ENCODE measurements around the gene SLC15A4.
A peak's percentile ranks its signal among the peaks of the same experiment; 100 is the strongest.

SLC15A4 gene

DNA sequence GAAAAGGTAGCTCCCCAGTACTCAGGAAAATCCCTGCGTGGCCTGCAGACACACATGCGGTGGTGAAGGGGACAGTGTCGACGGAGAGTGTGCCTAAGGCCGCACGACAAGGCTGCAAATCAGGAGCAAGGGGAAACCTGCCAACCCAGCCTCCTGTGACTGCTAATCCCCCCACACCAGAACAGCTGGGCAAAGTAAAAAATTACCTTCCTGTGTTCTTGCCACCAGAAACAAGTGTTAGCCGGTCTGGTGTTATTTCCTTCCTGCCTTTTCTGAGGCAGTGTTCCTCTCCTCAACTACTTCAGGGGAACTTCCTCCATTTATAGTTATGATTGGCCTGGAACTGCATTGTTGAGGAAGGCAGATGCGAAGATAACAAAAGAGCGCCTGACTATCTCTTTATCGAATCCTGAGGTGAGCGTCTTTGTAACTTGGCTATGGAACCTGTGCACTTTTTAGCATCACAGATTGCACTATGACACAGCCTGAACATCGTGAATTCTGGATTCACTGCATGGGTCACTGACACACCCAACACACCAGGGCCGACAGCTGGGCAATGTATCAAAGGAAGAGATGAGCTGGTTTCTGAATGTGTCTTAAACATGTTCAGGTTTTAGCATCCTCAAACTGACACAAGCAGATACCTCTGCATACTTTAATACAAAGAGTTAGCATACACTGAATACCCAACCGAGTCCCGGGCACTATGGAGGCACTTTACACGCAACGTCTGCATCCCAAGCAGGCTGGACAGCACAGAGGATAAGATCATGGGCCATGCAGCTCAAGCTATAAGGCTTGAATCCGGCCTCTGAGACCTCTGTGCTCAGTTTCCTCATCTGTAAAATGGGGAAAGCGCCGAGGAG lies 28.9 kb downstream of the SLC15A4 start:
- DNase-seq (ENCODE audit: low read depth), result no peak

DNA sequence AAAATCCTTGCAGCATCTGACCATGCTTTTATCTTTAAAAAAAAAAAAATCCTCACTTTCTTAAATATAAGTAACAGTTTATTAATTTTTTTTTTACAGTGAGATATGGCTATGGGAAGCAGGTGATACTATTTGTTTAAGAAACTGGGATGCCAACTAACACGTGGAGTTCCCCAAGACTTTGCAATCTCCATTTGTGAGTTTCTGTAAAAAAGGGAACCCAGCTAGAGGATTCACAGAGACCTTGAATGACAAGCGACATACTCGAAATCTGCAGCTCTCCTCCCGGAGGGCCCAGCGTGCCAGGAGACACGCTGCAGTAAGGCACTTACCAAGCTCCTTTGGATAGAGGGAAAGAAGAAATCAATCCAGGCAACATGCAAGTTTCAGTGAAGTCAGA lies 30.1 kb downstream of the SLC15A4 start:
- no peak for DNase-seq (ENCODE audit: low read depth)

DNA sequence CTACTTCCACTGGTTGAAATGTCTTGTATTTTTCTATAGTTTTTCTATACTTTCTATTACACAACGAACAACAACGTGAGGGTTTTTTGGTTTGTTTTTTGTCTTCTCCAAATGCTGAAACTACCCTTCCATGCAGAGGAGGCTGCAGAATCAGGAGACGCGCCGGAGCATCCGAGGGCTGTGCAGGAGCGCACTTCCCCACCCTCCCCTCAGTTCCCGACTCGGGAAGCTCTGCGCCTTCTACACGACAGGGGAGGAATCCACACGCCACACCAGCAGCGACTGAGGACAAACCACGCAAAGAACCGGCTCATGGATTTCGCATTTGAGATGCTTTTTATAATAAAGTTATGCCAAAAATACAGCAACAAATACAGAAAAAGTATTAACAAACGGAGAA lies 30.9 kb downstream of the SLC15A4 start:
- no peak for DNase-seq (ENCODE audit: low read depth)

DNA sequence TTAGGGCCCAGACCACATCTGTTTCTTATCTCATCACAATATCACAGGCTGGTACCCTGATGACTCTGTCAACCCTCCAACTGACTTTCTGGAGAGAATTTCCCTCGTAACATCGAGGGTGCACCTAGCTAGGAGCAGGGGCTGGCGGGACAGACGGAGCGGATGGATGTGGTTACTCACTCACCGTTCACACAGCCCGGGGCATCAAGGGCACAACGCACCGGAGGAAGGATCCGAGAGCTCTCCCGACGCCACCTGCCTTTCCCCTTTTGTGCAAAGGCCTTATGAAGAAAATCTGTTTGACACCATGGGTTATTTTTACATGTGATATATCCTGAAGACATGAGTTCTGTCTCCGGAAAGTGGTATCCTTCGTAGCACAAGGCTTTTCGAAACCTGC lies 31.4 kb downstream of the SLC15A4 start:
- no peak for DNase-seq (ENCODE audit: low read depth)

DNA sequence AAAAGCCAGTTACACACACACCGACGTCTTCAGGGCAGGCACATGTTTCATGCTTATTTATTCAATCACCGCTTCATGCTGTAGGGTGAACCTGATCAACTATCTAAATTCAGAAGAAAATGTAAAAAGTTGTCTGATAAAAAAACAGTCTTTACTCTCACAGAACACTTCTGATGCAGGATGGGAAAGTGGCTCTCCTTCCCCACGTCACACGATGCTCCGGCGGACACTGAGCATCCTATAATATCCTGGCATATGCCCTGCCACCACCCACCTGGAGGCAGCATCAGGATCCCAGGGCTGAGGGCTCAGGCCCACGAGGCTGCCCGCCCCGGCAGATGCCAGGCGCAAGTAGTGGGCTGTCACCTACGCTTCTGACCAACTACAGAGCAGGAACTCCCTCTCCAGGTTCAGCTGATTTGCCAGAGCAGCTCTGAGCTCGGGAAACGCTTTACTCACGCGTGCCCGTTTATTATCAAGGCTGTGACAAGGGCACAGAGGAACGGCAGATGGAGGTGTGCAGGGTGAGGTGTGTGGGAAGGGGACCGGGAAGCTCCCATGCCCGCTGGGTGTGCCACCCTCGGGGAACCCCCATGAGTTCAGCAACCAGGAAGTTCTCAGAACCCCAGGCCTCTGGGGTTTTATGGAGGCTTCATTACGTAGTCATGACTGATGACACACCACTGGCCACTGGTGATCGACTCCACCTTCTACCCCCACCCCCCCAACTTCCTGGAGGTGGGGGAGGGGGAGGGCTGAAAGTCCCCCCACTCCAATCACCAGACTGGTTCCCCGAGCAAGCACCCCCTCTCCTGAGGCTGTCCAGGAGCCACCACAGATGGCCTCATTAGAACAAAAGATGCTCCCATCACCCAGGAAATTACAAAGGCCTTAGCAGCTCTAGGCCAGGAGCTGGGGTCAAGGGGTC lies 32.1 kb downstream of the SLC15A4 start:
- DNase-seq (ENCODE audit: low read depth), result no peak

DNA sequence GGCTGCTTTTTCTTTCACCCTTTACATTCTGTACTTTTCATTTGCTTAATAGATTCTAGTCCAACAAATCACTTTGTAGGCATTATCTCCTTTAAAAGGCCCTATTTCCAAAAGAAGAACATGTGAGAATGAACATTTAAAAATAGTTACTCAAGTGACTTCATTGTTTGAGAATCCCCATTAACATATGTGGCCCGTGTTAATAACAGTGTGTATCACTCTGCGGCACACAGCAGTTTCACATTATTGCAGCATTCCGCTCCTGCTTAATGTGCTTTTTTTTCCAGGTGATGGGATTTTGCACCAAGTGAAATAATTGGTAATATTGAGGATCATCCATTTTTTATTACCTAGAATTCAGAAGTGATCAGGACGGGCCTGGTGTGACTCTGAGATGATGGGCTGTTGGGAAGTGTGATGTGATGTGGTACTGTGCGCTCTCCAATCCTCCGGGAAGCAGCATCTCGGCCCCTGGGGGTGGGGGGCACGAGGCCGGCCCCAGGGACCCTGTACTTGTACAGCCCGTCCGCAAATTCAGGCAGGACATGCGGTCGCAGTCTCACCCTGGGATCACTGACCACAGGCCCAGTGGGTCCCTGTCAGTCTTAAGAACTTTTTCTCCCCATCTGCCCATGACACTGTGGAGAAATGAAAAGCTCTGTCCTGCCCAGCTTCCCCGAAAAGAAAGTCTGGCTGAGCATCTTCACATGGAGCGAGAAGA lies 32.9 kb downstream of the SLC15A4 start:
- DNase-seq (ENCODE audit: low read depth), result no peak

DNA sequence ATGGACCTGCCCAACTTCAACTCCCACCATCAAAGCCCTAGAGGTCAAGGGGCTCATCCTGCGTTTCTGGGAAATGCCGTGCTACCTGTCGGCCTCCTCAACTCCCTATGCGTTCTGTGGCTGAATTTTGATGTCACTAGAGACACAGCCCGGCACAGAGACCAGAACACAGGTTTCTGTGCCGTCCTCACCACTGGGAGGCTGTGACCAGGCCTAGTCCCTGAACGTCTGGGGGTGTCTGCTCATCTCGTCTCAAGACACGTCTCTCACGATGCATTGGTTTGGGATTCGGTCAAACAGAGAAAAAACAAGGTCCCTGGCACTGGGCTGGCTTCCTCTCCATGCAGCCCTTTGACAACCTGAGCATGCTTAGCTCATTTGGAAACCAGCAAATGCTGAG lies 33.5 kb downstream of the SLC15A4 start:
- no peak for DNase-seq (ENCODE audit: low read depth)

DNA sequence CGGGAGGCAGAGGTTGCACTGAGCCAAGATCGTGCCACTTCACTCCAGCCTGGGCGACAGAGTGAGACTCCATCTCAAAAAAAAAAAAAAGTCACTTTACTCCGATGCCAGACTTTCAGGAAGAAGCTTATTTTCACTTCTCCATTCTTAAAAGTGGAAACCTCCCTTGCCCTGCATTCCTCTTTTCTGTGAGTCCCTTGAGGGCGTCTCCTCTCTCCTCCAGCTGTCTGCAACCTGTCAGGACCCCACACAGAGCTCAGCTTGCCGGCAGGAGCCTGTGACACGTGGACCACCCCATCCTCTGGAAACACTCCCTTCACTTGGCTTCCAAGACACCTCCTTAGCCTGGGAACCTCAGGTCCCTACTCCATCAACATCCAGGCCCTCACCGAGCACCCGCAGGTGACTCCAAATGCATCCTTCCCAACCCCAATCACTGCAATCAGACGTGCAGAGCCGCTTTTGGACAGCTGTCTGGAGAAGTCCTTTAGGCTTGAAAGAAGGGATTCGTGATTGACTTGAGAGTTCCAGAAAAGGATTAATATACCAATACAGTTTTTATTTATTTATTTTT lies 34.3 kb downstream of the SLC15A4 start:
- DNase-seq (ENCODE audit: low read depth), result no peak

DNA sequence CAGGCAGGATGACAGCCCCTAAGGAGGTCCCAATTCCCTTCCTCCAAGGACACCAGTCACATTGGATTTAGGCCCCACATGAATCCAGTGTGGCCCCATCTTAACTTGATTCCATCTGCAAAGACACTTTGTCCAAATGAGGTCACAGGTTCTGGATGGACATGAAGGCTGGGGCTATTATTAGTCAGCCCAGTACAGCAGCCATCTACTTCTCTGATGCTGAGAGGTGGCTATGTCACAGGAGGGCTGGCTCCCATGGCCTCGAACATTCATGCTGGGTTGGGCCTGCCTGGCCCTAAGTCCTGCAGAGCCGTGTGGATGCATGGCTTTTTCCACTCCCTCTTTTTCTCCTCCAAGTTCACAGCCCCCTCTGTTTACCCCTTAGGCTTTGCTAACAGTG lies 35.9 kb downstream of the SLC15A4 start:
- DNase-seq (ENCODE audit: low read depth), result no peak

DNA sequence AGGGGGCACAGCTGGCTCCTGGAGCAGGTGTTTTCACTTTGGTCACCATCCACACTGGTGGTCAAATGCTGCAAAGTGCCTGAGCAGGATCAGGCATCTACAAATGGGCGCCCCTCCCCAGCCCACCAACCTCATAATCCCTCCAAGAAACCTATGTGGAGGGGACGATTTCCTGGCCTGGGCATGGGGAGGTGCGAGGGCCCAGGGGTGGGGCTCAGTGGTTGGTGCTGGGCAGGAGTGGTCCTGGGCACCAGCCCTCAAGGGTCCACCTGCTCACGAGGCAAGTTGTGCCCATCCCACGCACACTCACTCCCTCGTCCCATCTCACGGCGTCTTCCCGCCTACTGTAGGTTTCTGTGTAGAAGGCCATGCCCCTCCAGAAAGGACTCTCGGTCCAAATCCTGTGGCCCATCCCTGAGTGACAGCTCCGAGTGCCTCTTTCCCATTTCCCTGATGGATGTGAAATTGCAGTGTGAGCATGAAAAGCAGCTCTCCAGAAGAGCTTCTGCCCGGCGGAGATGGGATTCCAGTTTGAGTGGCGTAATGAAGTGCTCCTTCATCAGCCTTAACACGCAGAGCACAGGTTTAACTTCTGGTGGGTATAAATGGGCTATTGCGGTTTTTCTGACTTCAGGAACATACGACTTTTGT lies 36.9 kb downstream of the SLC15A4 start:
- no peak for DNase-seq (ENCODE audit: low read depth)

DNA sequence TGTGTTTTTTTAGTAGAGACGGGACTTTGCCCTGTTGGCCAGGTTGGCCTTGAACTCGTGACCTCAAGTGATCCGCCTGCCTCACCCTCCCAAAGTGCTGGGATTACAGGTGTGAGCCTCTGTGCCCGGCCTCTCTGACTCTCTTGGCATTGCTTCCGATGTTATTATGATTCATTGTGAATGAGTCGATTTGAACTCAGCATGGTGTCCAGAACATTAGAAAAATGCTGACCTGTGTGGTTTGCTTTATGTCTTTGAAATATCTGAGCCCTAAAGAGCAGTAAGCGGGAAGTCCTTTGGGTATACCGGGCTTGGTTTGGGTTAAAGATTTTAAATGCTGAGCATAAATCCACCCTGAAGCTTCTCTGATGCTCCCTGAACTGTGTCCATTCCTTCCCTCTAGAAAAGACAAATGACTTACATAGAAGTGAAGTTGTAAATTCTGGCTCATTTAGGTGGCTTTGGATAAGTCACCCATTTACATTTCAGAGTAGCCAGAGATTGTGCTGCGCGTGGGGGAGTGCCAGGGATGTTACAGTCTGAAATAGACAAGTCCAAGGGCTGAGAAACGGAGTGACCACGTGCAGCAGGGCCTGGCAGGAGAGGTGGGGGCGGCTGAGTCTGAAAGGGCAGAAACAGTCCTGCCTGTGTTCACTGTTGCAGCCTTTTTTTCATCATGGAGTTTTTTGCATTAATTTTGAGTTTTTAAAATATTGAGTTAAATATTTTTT lies 39.6 kb downstream of the SLC15A4 start:
- DNase-seq (ENCODE audit: low read depth), result peak; percentile 18

DNA sequence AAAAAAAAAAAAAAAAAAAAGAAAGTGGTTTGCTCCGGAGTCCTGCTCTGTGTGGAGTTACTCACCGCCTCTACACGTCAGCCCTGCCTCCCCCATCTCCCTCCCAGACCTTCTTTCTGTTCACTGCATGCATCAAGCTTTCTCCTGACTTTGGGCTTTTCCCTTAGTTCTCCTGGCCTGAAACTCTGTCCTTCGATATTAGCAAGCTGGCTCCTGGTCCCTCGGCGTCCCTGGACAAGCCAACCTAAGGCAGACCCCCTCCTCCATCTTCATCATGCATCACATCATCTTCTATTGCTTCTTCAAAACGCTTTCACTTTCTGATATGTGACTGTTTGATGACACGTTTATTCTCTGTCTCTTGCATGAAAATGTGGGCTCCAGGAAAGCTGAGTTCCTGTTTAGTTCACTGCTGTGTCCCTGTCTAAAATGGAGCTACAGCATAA lies 40.6 kb downstream of the SLC15A4 start:
- peak; percentile 50 for DNase-seq (ENCODE audit: low read depth)

DNA sequence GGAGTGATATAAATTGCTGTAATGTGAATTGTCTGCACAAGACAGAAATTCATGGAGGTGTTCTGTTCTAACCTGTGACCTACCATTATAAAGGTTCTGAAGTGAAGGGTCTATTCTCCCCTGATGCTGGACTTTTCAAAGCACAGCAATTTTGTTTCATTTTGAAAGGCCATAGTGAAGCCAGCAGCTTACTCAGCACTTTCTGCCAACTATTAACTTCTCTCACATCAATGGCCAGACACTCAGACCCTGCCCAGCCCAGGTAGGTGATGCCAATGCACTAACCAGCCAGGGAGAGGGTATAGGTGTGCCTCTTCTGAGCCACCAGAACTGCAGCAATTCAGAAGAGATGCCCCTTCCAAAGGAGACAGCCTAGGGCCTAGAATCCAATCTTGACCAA lies 43.9 kb downstream of the SLC15A4 start:
- no peak for DNase-seq (ENCODE audit: low read depth)

DNA sequence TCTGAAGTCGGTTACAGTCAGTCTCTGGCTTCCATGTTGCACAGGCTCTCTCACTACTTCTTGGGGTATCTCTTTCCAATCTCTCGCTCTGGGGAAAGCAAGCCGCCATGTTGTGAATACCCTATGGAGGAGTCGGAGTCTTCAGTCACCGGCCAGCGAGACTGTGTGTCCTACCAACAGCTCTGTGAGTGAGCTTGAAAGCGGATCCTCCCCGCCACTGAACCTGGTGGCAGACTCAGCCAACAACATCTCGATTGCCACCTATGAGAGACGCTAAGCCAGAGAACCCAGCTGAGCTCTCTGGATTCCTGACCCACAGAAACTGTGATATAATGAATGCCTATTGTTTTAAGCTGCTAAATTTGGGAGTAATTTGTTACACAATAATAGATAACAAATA lies 51.5 kb downstream of the SLC15A4 start:
- DNase-seq (ENCODE audit: low read depth), result no peak

DNA sequence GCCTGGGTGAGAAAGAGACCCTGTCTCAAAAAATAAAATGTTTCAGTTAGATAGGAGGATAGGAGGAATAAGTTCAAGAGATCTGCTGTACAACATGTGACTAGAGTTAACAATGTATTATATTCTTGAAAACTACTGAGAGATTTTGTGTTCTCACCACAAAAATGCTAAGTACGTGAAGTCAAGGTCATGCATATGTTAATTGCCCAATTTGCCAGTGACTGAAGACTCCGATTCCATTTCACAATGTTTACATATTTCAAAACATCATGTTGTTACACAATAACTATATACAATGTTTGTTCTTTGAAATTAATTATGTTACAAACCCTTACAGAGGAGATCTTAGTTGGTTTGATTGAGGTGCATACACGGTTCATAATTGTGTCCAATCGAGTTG lies 52.1 kb downstream of the SLC15A4 start:
- peak; percentile 82 for DNase-seq (ENCODE audit: low read depth)

DNA sequence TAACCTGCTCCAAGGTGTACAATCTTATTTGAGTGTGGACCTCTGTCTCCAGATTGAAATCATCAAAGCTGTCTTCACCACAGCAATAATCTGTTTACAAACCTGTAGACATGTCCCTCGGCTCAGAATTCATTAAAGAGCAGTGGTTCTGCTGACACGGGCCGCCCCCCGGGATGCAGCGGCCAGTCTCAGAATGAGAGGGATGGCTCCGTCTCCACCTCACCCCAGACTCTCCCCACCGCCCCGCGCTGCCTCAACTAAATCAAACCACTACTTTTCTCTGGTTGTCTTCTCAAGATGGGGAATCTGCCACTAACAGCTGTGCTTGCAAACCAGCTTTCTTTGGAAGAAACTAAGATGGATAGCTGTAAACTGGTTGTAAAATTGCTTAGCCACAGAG lies 56.2 kb downstream of the SLC15A4 start:
- DNase-seq (ENCODE audit: low read depth), result no peak

DNA sequence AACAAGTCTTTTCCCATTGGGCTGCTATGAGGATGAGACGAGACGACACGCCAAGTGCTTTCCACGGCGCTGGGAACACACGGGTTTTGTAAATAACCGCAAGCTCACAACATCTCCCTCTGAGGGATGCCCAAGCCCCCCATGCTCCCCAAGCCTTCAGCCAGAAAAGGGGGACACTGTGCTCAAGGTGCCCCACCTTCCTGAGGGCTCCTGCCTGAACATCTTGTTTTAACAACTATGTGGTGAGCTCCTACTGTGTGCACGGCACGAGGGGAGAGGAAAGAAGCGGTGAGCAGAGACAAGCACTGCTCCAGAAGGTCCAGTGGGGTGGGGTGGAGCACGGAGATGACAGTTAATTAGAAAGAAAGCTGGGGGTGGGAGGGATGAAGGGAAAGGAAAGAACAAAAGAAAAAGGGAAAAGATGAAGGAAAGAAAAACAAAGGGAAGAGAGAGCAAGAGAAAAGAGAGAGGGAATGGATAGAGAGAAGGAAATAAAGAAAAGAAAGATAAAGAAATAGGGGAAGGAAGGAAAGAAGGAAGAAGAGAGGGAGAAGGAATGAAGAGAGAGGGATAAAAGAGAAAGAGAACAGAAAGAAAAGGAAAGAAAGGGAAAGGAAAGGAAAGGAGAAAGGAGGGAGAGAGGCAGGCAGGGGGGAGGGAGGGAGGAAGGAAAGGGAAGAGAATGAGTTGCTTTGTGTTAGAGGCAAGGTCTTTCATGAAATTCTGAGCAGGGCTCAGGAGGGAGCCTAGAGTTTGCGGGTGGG lies 56.8 kb downstream of the SLC15A4 start:
- no peak for DNase-seq (ENCODE audit: low read depth)

DNA sequence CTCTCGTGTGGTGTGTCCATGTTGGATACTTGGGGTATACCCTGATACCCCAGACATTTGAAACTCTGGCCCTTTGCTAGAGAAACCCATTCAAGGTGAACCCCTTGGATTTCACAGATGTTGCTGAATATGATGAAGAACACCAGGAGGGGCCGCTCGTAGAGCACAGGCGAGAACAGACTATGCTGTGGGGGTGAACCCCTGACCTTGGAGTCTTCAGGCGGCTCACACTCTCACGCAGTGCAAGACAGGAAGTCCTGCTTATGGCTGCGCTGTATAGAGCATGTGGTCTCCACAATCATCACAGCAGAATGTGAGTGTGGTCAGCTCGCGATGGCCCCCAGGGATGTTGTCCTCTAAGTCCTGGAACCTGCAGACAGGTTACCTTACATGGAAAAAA lies 60.4 kb downstream of the SLC15A4 start:
- no peak for DNase-seq (ENCODE audit: low read depth)

DNA sequence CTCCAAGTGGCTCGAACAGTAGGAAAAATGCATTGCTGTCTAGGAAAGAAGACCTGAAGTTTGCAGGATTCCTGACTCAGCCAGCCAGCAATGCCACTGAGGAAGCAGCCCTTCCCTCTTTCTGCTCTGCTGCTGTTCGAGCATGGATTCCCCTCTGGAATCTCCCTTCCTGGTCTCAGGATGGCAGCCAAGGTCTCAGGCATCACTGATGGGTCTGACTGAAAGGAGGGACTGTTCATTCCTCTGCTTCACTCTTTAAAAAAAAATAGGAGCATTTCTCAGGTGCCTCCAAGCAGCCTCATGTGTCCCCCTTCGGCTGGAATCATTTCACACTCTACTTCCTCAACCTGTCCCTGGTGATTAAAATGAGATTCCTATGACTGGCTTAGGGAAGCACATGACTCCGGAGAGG lies 62.4 kb downstream of the SLC15A4 start:
- no peak for DNase-seq (ENCODE audit: low read depth)

DNA sequence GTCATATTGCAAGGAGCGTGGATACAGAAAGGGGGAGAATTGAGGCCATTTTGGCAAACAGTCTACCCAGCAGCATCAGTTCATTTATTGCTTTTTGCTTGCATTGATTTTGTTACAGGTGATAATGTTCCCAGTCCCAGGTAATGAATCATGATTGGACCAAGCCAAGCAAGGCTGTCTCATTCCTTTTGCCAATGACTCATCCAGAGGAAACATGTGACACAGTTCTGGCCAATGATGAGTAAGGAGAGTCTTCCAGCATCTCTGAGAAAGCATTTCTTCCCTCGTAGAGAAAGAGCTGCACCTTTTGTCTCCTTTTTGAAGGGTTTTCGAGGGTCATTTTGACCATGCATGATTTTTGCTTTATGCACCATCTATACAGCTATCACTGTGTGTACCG lies 68.2 kb downstream of the SLC15A4 start:
- DNase-seq (ENCODE audit: low read depth), result no peak
